GM21529 (cell line): ENCODE data around the gene GPR137.

Source experiments
- ATAC-seq: cut with Tn5 transposase; IDR thresholded peaks from one replicate; pipeline ENCODE4 v1.9.1; 2021; ENCODE audit not compliant: unreplicated experiment

GPR137 gene

GRCh38 chr11:64284962-64285884, at the start of gene GPR137:
TSS of gene GPR137 (plus strand) at chr11:64285848. CDS start at chr11:64286525, 677 bp downstream.
- ATAC-seq = peak; percentile 53

GRCh38 chr11:64237484-64237951, 48.1 kb upstream of the GPR137 start:
- ATAC-seq = no peak

- no peak for ATAC-seq
Observed at GRCh38 chr11:64238076-64238475, 47.6 kb upstream of the GPR137 start.

GRCh38 chr11:64238999-64239398, 46.6 kb upstream of the GPR137 start:
- no peak for ATAC-seq

GRCh38 chr11:64239662-64240434, 45.8 kb upstream of the GPR137 start:
- ATAC-seq = peak; percentile 14

GRCh38 chr11:64240435-64241240, 45.0 kb upstream of the GPR137 start, which contains the start of gene FKBP2:
TSS of gene FKBP2 (plus strand) at chr11:64241095. CDS start at chr11:64242388, 1,293 bp downstream.
- ATAC-seq = peak; percentile 37

GRCh38 chr11:64241241-64241490, 44.5 kb upstream of the GPR137 start:
- ATAC-seq = peak; percentile 58

GRCh38 chr11:64241491-64242374, 43.9 kb upstream of the GPR137 start:
- ATAC-seq = peak; percentile 4

- ATAC-seq = no peak
Observed at GRCh38 chr11:64243236-64243854, 42.3 kb upstream of the GPR137 start.

GRCh38 chr11:64244107-64244506, 41.5 kb upstream of the GPR137 start:
- ATAC-seq = no peak

GRCh38 chr11:64244966-64245365, 40.7 kb upstream of the GPR137 start:
- no peak for ATAC-seq

GRCh38 chr11:64245401-64245796, 40.2 kb upstream of the GPR137 start:
- ATAC-seq = no peak

- no peak for ATAC-seq
Observed at GRCh38 chr11:64245797-64246620, 39.6 kb upstream of the GPR137 start.

- ATAC-seq = peak; percentile 3
Observed at GRCh38 chr11:64246621-64246870, 39.1 kb upstream of the GPR137 start.

GRCh38 chr11:64246871-64247728, 38.5 kb upstream of the GPR137 start, which contains the start of gene PPP1R14B:
TSS of gene PPP1R14B (minus strand) at chr11:64246943. CDS start at chr11:64246673, 270 bp downstream.
- peak; percentile 34 for ATAC-seq

- ATAC-seq = no peak
Observed at GRCh38 chr11:64247729-64248531, 37.7 kb upstream of the GPR137 start.

GRCh38 chr11:64248578-64248977, 37.1 kb upstream of the GPR137 start:
- ATAC-seq = no peak
